ENCODE data around the gene TEX10. TPM values are rescaled to one million over a fixed set of nuclear protein-coding genes. Genes with fewer than 3 reads are reported as not detected.
A peak's percentile ranks its signal among the peaks of the same experiment; 100 is the strongest.

Gene TEX10
- total and polyA plus RNA-seq, 12 donors = 5.9 to 25.1 (median 10.9) TPM

DNA sequence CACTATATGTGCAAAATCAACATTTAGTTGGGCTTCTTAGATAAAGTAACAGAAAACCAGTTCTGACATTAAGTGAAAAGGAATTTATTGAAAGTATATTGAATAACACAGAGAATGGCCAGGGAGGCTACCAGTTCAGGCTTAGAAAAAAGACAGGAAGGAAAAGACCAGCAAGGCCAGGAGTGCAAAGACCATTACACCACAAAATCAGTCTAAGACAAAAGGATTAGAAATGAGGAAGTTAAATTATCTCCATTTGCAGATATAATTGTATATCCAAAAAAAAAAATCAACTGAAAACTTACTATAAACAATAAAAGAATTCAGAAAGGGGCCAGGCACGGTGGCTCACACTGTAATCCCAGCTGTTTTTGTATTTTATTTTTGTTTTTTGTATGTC lies 4.8 kb upstream of the TEX10 start:
- no peaks in the 10 kb centered on the region for H3K36me3 ChIP-seq (replicated peaks in 1 of 2)
- no peak overlapping the region for H3K27ac ChIP-seq
- no peaks in the 10 kb centered on the region for H3K9me3 ChIP-seq (replicated peaks in 1 of 3)
- 66 to 83% (median 72%) methylated on average over 1 of the region's 1 CpG for WGBS, 4 donors
- H3K4me1 ChIP-seq (replicated peaks in 1 of 2) = peaks cover 0 to 5% of the 10 kb centered on the region in 2 donors
- H3K4me3 ChIP-seq = no peak overlapping the region
- intact Hi-C loops (cut with DNase I) = loop anchor here in 1 of 2 donors (10.0 kb wide), 1 partner anchor 67 kb away; the partner anchor contains the start of gene MSANTD3
- no peaks in the 10 kb centered on the region for H3K27me3 ChIP-seq
- DNase-seq = no peak
- no peak for TF ChIP-seq POLR2A (IDR thresholded peaks at IDR 0.05)
- TF ChIP-seq, protein P1, sequence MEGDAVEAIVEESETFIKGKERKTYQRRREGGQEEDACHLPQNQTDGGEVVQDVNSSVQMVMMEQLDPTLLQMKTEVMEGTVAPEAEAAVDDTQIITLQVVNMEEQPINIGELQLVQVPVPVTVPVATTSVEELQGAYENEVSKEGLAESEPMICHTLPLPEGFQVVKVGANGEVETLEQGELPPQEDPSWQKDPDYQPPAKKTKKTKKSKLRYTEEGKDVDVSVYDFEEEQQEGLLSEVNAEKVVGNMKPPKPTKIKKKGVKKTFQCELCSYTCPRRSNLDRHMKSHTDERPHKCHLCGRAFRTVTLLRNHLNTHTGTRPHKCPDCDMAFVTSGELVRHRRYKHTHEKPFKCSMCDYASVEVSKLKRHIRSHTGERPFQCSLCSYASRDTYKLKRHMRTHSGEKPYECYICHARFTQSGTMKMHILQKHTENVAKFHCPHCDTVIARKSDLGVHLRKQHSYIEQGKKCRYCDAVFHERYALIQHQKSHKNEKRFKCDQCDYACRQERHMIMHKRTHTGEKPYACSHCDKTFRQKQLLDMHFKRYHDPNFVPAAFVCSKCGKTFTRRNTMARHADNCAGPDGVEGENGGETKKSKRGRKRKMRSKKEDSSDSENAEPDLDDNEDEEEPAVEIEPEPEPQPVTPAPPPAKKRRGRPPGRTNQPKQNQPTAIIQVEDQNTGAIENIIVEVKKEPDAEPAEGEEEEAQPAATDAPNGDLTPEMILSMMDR (IDR thresholded peaks at IDR 0.05) = no peak

DNA sequence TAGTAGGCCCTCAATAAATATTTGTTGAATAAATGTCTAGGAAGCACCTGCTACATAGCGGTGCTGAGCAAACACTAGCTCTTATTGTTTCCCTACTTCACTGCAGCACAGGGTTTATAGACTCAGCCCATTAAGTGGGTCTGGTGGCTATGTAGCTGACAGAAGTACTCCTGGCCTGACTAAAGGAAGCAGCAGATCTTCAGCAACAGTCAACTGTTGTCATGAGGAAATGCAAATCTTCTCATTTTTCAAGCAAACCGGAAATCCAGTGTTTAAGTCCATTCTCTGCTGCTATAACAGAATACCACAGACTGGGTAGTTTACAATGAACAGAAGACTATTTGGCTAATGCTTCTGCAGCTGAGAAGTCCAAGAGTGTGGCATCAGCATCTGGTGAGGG lies 2.8 kb upstream of the TEX10 start:
- Histone ChIP-seq H3K27me3 (no peaks in the 10 kb centered on the region), H3K9me3 (replicated peaks in 1 of 3) (no peaks in the 10 kb centered on the region), H3K27ac (no peak overlapping the region), H3K4me1 (replicated peaks in 1 of 2) (peaks cover 8 to 15% of the 10 kb centered on the region in 2 donors), H3K36me3 (replicated peaks in 1 of 2) (no peaks in the 10 kb centered on the region), H3K4me3 (no peak overlapping the region)
- no peak for TF ChIP-seq POLR2A (IDR thresholded peaks at IDR 0.05)
- TF ChIP-seq, protein P1 (IDR thresholded peaks at IDR 0.05) = no peak
- WGBS, 4 donors = 88 to 98% (median 95%) methylated on average over 2 of the region's 2 CpGs
- no peak for DNase-seq
- intact Hi-C loops (cut with DNase I) = loop anchor here in 1 of 2 donors (10.0 kb wide), 1 partner anchor 69 kb away; the partner anchor contains the start of gene MSANTD3

DNA sequence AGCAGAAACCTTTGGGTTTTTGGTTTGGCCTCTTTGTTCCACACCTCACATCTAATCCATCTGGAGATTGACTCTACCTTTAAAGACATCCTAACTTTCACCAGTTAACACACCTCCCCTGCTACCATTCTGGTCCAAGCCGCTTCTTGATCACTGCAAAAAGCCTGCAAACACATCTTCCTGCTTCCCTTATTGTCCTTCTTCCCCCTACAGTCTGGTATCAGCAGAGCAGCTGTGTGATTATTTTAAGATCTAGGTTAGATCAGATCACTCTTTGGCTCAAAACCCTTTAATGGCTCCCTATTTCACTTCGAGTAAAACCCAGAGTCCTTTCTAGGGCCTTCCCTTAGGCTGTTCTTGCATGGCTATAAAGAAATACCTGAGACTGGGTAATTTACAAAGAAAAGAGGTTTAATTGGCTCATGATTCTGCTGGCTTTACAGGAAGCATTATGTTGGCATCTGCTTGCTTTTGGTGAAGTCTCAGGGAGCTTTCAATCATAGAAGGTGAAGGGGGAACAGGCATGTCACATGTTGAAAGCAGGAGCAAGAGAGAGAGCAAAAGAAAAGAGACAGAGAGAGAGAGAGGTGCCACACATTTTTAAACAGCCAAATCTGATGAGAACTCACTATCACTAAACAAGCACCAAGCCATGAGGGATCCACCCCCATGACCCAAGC lies 1.5 kb upstream of the TEX10 start:
- no peaks in the 10 kb centered on the region for H3K27me3 ChIP-seq
- H3K36me3 ChIP-seq (replicated peaks in 1 of 2) = no peaks in the 10 kb centered on the region
- TF ChIP-seq POLR2A (IDR thresholded peaks at IDR 0.05) = no peak
- TF ChIP-seq, protein P1 (IDR thresholded peaks at IDR 0.05) = no peak
- H3K27ac ChIP-seq = no peak overlapping the region
- H3K9me3 ChIP-seq (replicated peaks in 1 of 3) = no peaks in the 10 kb centered on the region
- no peak for DNase-seq
- 94 to 98% (median 96%) methylated on average over 2 of the region's 2 CpGs for WGBS, 4 donors
- peaks cover 8 to 15% of the 10 kb centered on the region in 2 donors for H3K4me1 ChIP-seq (replicated peaks in 1 of 2)
- intact Hi-C loops (cut with DNase I) = loop anchor here (5.0 to 10.0 kb wide), 2 partner anchors 71 to 73 kb away; partner anchors contain the start of gene MSANTD3 (in 2 of the 2)
- H3K4me3 ChIP-seq = no peak overlapping the region

DNA sequence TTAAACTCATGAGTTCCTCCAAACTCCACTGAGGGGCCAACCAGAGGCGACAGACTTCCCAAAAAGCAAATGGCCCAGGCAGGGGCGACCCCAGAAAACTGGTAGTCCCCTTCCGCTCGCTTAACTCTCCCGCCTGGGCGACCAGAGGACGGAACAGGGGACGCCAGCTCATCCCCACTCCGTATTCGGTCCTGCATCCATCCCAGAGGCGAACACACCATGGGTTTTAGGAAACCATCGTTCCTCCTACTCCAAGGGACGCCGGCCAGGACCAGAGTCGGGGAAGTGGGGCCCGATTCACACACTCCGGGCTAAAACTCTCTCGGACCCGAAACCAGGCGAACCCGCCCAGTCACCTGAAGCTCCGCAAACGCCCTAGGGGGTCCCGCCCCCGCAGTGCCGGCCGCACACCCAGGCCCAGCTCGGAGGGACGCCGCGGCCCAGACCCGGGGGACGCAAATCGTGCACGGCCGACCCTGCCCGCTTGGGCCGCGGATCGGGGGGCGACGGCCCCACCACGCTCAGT lies 478 bp downstream of the TEX10 start:
- peaks cover 8 to 15% of the 10 kb centered on the region in 2 donors for H3K4me1 ChIP-seq (replicated peaks in 1 of 2)
- no peaks in the 10 kb centered on the region for H3K9me3 ChIP-seq (replicated peaks in 1 of 3)
- peak overlapping the region in 4 of 5 donors; percentile 38 to 82 (median 63) for H3K27ac ChIP-seq
- TF ChIP-seq, protein P1 (IDR thresholded peaks at IDR 0.05) = no peak
- no peak for TF ChIP-seq POLR2A (IDR thresholded peaks at IDR 0.05)
- peak overlapping the region; percentile 77 to 93 (median 88) for H3K4me3 ChIP-seq
- H3K36me3 ChIP-seq (replicated peaks in 1 of 2) = no peaks in the 10 kb centered on the region
- H3K27me3 ChIP-seq = no peaks in the 10 kb centered on the region
- intact Hi-C loops (cut with DNase I) = loop anchor here (5.0 to 10.0 kb wide), 2 partner anchors 73 to 75 kb away; partner anchors contain the start of gene MSANTD3 (in 2 of the 2)
- DNase-seq = peak; percentile 21 to 57 (median 38)
- WGBS, 4 donors = 0 to 1% (median 0%) methylated on average over 23 to 43 of the region's 43 CpGs
